GM19239 (cell line): Measurements from ENCODE around the gene AHCYL1.
A peak's percentile ranks its signal among the peaks of the same experiment; 100 is the strongest.

ENCODE experiments used
- DNase-seq: peaks from one replicate; pipeline ENCODE4 v3.0.0; 2011; ENCODE audit warnings: low spot score; ENCODE audit not compliant: insufficient read length
- FAIRE-seq: peaks from 2 replicates; lab custom pipeline; 2011; peaks lifted over from hg19 to GRCh38; lab: Jason Lieb, UNC

Gene AHCYL1

GRCh38 chr1:110032327-110032726, 47.8 kb downstream of the AHCYL1 start:
- FAIRE-seq (no peak), DNase-seq (no peak)

- no peak for DNase-seq
- no peak for FAIRE-seq
Measured at GRCh38 chr1:110033421-110033820, 48.9 kb downstream of the AHCYL1 start.

- no peak for FAIRE-seq
- DNase-seq, result no peak
Measured at GRCh38 chr1:110034040-110034450, 49.5 kb downstream of the AHCYL1 start.

GRCh38 chr1:110034451-110035235, 50.1 kb downstream of the AHCYL1 start, which contains the start of gene STRIP1:
Gene STRIP1 (plus strand): TSS chr1:110034624. CDS start chr1:110034638, 14 bp downstream.
- FAIRE-seq (peak; percentile 90), DNase-seq (peak; percentile 81)

GRCh38 chr1:110035236-110035752, 50.7 kb downstream of the AHCYL1 start:
- FAIRE-seq (no peak), DNase-seq (no peak)

- no peak for FAIRE-seq
- no peak for DNase-seq
Measured at GRCh38 chr1:110038271-110038670, 53.7 kb downstream of the AHCYL1 start.

GRCh38 chr1:110039641-110040040, 55.1 kb downstream of the AHCYL1 start:
- FAIRE-seq (no peak), DNase-seq (no peak)

- DNase-seq, result no peak
Measured at GRCh38 chr1:110040548-110040947, 56.0 kb downstream of the AHCYL1 start.

GRCh38 chr1:110043016-110043415, 58.5 kb downstream of the AHCYL1 start:
- DNase-seq (no peak), FAIRE-seq (no peak)

More at GRCh38 chr1:110040548-110040947, 56.0 kb downstream of the AHCYL1 start:
- no peak for FAIRE-seq

- FAIRE-seq (no peak), DNase-seq (no peak)
Measured at GRCh38 chr1:110047463-110047862, 62.9 kb downstream of the AHCYL1 start.

- DNase-seq (no peak), FAIRE-seq (no peak)
Measured at GRCh38 chr1:110048240-110048639, 63.7 kb downstream of the AHCYL1 start.

GRCh38 chr1:110048923-110049601, 64.5 kb downstream of the AHCYL1 start:
- no peak for FAIRE-seq
- DNase-seq, result no peak

GRCh38 chr1:110049801-110050601, 65.4 kb downstream of the AHCYL1 start:
- FAIRE-seq (no peak), DNase-seq (no peak)

GRCh38 chr1:110050602-110051261, 66.2 kb downstream of the AHCYL1 start:
- DNase-seq (no peak), FAIRE-seq (no peak)

- DNase-seq (no peak), FAIRE-seq (no peak)
Measured at GRCh38 chr1:110051262-110051648, 66.7 kb downstream of the AHCYL1 start.

- FAIRE-seq (no peak), DNase-seq (peak; percentile 66)
Measured at GRCh38 chr1:110053552-110054428, 69.2 kb downstream of the AHCYL1 start.

GRCh38 chr1:110055493-110056284, 71.1 kb downstream of the AHCYL1 start:
- FAIRE-seq, result no peak
- DNase-seq, result no peak

- DNase-seq, result no peak
- FAIRE-seq, result no peak
Measured at GRCh38 chr1:110056285-110056683, 71.7 kb downstream of the AHCYL1 start.
